GM12801 (cell line): Measurements from ENCODE around the gene RGL3.

Experiments
- TF ChIP-seq, protein P1 (sequence below): IDR thresholded peaks from one replicate; pipeline ENCODE4 v1.5.1; 2011; ENCODE audit warnings: control low read depth; ENCODE audit not compliant: insufficient read length; ENCODE audit errors: extremely low read depth

The RGL3 gene

DNA sequence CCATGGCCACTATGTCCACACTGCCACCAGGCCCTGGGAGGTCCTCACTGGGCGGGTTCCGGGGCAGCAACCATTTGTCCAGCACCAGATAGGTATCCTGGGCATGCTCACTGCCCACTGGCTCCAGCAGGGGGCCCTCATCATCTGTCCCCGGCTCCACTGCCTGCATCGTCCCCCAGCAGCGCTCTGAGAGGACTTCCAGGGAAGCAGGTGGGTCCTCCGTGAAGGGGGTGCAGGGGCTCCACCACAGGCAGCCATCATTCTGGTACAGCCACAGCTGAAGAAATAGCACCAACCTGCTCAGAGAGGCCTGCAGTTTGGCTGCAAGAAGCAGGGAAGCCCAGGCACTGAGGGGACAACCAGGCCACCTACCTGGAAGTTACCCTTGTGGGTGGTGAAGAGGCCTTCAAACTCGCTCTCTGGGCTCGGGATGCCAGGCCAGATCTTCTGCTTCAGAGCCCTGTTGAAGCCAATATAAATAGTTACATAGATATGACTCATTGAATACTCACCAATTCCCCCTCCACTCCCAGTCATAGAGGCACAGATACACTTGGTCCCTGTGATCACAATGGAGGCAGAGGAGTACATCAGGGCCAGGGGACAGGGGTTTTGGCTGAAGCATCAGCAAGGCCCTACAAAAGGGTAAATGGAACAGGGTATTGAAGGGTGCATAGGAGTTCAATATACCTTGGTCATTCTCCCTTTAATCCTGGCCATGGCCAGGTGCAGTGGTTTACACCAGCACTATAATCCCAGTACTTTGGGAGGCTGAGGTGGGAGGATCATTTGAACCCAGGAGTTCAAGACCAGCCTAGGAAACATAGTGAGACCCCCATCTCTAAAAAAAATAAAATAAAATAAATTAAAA is 40.6 kb downstream of the RGL3 start:
- TF ChIP-seq, protein P1, sequence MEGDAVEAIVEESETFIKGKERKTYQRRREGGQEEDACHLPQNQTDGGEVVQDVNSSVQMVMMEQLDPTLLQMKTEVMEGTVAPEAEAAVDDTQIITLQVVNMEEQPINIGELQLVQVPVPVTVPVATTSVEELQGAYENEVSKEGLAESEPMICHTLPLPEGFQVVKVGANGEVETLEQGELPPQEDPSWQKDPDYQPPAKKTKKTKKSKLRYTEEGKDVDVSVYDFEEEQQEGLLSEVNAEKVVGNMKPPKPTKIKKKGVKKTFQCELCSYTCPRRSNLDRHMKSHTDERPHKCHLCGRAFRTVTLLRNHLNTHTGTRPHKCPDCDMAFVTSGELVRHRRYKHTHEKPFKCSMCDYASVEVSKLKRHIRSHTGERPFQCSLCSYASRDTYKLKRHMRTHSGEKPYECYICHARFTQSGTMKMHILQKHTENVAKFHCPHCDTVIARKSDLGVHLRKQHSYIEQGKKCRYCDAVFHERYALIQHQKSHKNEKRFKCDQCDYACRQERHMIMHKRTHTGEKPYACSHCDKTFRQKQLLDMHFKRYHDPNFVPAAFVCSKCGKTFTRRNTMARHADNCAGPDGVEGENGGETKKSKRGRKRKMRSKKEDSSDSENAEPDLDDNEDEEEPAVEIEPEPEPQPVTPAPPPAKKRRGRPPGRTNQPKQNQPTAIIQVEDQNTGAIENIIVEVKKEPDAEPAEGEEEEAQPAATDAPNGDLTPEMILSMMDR, result no peak

DNA sequence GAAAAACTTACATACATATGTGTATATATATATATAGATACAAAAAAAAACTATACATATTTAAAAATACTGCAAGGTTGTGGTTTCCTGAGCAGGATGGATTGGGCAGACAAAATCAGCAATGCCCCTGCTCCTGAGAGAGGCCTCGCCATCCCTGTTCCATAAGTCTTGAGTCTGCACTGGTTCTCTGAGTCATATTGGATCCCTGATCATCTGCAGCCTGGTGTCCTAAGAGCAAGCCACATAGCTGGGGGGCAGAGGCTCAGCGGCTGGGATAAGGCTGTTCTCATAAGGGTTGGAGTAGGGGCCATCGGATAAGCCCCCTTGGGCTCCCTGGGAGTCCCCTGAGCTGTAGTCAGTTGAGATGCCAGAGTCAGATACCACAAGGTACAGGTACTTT is 41.4 kb downstream of the RGL3 start:
- TF ChIP-seq, protein P1, result no peak

DNA sequence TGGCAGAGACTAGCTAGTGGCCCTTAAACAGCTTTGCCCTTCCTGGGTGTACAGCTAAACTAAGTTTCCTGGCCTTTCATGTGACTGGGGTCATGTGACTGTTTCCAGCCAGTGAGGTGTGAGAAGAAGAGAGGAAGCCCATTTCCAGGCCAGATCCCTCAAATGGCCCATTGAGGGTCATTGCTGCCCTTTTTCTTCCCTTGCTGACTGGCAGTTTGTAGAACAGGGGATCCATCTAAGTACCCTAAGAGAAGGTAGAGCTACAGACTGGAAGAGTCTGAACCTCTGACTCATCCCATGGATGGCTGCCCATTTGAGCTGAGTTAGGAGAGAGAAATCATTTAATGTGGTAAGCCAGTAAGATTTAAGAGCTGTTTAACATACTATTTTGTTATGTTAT is 41.9 kb downstream of the RGL3 start:
- TF ChIP-seq, protein P1, result no peak

DNA sequence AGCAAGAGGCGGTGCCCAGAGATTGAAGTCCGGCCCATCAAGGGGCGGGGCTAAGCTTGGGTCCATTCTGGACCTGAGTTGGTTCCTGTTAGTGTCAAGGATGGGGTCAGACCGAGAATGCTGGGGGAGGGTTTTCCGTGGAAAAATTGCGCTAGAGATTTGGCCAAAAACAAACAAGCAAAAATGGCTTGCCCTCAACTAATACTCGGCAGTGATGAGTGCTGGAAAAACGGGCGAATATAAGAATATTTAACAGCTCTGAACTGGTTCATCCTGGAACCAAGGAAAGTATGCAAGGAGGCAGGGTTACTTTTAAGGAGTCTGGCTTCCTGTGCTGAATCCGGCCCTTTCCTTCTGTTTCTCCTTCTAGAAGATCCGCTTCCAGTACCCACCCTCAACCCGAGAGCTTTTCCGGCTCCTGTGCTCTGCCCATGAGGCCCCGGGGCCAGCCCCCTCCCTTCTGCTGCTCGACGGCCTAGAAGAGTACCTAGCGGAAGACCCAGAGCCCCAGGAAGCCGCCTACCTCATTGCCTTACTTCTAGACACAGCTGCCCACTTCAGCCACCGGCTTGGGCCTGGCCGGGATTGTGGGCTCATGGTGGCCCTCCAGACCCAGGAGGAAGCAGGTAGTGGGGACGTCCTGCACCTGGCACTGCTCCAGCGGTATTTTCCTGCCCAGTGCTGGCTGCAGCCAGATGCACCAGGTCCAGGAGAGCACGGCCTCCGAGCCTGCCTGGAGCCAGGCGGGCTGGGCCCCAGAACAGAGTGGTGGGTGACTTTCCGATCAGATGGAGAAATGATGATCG is 43.8 kb downstream of the RGL3 start:
- TF ChIP-seq, protein P1, result no peak

DNA sequence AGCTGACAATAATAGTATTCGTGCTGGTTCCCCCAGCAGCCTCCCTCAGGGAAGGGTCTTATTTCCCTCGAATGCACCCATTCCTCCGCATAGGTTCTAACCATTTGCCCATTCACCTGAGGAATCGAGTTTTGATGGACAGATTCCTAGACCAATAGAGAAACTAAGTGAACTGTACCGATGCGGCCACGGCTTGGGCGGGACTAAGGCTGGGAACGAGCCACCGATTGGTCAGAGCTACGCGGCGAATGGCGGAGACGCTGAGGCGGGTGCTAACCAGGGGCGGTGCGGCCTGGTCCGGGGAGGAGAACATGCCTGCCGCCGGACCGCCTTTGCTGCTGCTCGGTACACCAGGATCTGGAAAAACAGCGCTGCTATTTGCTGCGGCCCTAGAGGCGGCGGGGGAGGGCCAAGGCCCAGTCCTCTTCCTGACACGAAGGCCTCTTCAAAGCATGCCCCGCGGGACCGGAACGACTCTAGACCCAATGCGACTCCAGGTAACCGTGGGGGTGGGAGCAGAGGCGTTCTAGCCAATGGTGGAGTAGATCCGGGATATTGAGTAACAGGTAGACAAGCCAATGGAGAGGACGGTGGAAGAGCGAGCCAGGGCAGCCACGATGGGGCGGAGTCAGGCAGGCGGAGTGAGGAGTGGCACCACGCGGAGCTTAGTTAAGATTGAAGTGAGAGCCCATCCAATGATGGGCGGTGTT is 44.5 kb downstream of the RGL3 start, which contains the start of gene SWSAP1:
TSS of gene SWSAP1 (plus strand) at position 234 of the 710 bp plus-strand sequence. CDS start at position 249, 15 bp downstream.
- TF ChIP-seq, protein P1, result no peak

DNA sequence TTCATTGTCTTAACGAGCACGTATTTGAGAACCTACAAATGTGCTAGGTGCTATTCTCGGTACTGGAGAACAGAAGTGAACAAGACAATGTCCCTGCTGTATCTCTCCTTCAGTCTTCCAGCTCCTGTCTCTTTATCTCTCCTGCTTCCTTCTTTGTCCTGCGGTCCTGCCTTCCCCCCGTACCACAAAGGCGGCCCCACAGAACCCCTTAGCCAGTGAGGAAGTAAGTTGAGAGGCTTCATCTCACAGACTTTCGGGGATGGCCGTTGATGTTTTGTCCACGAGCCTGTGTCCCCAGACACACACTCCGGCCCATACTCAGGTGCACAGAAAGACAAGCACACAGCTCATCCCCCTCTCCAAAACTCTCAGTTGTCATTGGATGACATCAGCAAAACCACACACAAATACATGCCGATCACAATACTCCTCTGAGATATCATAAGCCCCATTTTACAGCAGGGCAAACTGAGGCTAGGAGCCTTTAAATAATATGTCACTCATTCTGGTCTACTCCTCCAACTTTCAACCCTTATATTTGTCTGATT is 45.2 kb downstream of the RGL3 start:
- TF ChIP-seq, protein P1, result no peak
